GM12891 (cell line): Measurements from ENCODE around the gene METTL9.

Experiments
- POLR2A ChIP-seq: IDR thresholded peaks from 2 replicates; pipeline ENCODE4 v1.6.1; 2011; ENCODE audit warnings: low read depth, low read length, control low read depth
- POLR2AphosphoS5 ChIP-seq: IDR thresholded peaks from 2 replicates; pipeline ENCODE4 v1.6.1; 2011; ENCODE audit warnings: low read depth, low read length, control low read depth
- POU2F2 ChIP-seq: IDR thresholded peaks from 2 replicates; pipeline ENCODE4 v1.6.1; 2011; ENCODE audit warnings: low read depth, mild to moderate bottlenecking, control low read depth, low read length, moderate library complexity
- SPI1 ChIP-seq: IDR thresholded peaks from 2 replicates; pipeline ENCODE4 v1.6.1; 2011; ENCODE audit warnings: low read depth, low read length, control low read depth
- TAF1 ChIP-seq: IDR thresholded peaks from 2 replicates; pipeline ENCODE4 v1.6.1; 2011; ENCODE audit warnings: low read depth, low read length, control low read depth

GRCh38 chr16:21610766-21611165 is 11.4 kb downstream of the METTL9 start:
- no peak for TF ChIP-seq SPI1
- TF ChIP-seq POLR2A: no peak
- TF ChIP-seq POLR2AphosphoS5: no peak
- TF ChIP-seq POU2F2: no peak
- no peak for TF ChIP-seq TAF1
